Glomerular visceral epithelial cell (primary cell): Measurements from ENCODE around the gene EPHA8.

Experiments used
- DNase-seq: peaks from one replicate; pipeline ENCODE4 v3.0.0-alpha.2; 2016; ENCODE audit errors: extremely low spot score

Gene EPHA8

GRCh38 chr1:22562584-22563583 lies at the start of gene EPHA8:
Gene EPHA8 (plus strand): TSS chr1:22563489. CDS start chr1:22563636, 147 bp downstream.
- DNase-seq: no peak

GRCh38 chr1:22516906-22517571 lies 46.2 kb upstream of the EPHA8 start:
- no peak for DNase-seq

GRCh38 chr1:22517956-22518355 lies 45.3 kb upstream of the EPHA8 start:
- no peak for DNase-seq

GRCh38 chr1:22518379-22518778 lies 44.9 kb upstream of the EPHA8 start:
- no peak for DNase-seq

- DNase-seq: no peak
Measured at GRCh38 chr1:22520871-22521270, 42.4 kb upstream of the EPHA8 start.

GRCh38 chr1:22521692-22522091 lies 41.6 kb upstream of the EPHA8 start:
- DNase-seq: no peak

- no peak for DNase-seq
Measured at GRCh38 chr1:22522221-22522743, 41.0 kb upstream of the EPHA8 start.

- DNase-seq: no peak
Measured at GRCh38 chr1:22524481-22524880, 38.8 kb upstream of the EPHA8 start.

- no peak for DNase-seq
Measured at GRCh38 chr1:22525211-22525610, 38.1 kb upstream of the EPHA8 start.

GRCh38 chr1:22525646-22526045 lies 37.6 kb upstream of the EPHA8 start:
- no peak for DNase-seq

GRCh38 chr1:22526098-22526497 lies 37.2 kb upstream of the EPHA8 start:
- no peak for DNase-seq

- DNase-seq: no peak
Measured at GRCh38 chr1:22526677-22527076, 36.6 kb upstream of the EPHA8 start.

- no peak for DNase-seq
Measured at GRCh38 chr1:22527122-22527521, 36.2 kb upstream of the EPHA8 start.

- DNase-seq: no peak
Measured at GRCh38 chr1:22527555-22528296, 35.6 kb upstream of the EPHA8 start.

GRCh38 chr1:22528451-22528850 lies 34.8 kb upstream of the EPHA8 start:
- no peak for DNase-seq

- DNase-seq: no peak
Measured at GRCh38 chr1:22529901-22530621, 33.2 kb upstream of the EPHA8 start.

- no peak for DNase-seq
Measured at GRCh38 chr1:22530715-22531114, 32.6 kb upstream of the EPHA8 start.

GRCh38 chr1:22531251-22531650 lies 32.0 kb upstream of the EPHA8 start:
- DNase-seq: no peak

GRCh38 chr1:22533244-22533895 lies 29.9 kb upstream of the EPHA8 start:
- no peak for DNase-seq

- DNase-seq: no peak
Measured at GRCh38 chr1:22534951-22535350, 28.3 kb upstream of the EPHA8 start.

GRCh38 chr1:22535399-22535798 lies 27.9 kb upstream of the EPHA8 start:
- DNase-seq: no peak
